ENCODE data around the gene CCDC93.

The CCDC93 gene

GRCh38 chr2:117984208-117984607 lies 29.7 kb downstream of the CCDC93 start:
- no peak for DNase-seq

DNA sequence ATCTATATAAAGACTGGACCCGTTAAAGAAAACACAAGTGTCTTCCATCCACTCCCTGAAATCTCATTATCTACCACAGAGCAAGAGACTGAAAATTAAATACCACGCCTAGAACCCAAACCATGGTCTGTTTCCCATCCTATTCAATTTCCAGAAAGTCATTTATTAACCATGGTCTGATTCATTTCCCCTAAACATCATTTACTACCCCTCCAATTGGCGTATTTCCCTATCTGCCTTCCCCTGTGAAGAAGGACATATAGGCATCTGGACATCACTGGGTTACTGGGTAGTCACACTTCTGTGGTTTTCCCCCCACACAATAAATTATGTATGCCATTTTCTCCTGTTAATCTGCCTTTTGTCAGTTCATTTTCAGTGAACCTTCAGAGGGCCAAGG lies 30.8 kb downstream of the CCDC93 start:
- no peak for DNase-seq

DNA sequence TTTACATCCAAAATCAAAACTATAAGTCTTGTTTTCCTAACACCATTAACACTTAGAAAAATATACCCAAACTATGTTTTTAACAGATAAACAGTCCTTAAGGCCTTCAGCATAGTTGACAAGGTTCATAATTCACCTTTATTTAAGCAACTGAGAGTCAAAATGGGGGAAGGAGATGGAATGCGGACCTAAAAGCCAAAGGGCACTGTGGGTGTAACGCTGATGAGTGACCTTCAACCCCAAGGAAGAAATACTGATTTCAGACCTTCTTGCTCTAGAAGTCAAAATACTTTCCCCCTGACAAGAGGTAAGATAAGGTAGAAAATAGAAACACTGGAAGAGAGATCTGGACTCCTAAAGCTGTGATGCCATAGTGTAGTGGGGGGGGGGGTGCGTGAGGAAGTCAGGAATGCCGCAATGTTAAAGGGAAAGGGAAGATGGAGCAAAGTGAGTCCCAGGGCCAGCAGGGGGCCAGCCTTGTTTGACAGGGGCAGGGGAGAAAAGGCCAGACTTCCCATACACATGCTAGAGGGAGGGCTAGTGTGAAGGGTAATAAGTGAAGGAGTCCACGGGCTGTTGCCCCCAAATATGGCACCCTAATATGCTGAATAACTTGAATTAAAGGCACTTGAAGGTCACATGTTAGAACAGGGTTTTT lies 31.4 kb downstream of the CCDC93 start:
- DNase-seq, result no peak

DNA sequence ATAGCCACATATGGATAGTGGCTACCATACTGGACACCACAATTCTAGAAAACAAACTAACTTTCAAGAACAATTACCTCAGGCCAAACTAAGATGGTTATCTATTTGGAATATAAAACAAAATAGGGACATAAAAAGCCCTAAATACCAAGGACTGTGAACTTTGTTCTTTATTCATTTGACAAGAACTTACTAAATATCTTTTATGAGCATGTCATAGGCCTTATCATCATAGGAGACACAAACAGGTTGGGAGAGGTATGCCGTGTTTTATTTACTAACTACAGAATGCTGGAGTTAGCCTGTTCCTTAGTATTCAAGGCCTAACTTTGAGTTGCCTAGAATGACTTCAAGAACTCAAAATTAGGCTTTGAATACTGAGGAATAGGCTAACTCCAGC lies 32.1 kb downstream of the CCDC93 start:
- DNase-seq, result no peak

- no peak for DNase-seq
These were observed 32.8 kb downstream of the CCDC93 start for GRCh38 chr2:117980783-117981676.

DNA sequence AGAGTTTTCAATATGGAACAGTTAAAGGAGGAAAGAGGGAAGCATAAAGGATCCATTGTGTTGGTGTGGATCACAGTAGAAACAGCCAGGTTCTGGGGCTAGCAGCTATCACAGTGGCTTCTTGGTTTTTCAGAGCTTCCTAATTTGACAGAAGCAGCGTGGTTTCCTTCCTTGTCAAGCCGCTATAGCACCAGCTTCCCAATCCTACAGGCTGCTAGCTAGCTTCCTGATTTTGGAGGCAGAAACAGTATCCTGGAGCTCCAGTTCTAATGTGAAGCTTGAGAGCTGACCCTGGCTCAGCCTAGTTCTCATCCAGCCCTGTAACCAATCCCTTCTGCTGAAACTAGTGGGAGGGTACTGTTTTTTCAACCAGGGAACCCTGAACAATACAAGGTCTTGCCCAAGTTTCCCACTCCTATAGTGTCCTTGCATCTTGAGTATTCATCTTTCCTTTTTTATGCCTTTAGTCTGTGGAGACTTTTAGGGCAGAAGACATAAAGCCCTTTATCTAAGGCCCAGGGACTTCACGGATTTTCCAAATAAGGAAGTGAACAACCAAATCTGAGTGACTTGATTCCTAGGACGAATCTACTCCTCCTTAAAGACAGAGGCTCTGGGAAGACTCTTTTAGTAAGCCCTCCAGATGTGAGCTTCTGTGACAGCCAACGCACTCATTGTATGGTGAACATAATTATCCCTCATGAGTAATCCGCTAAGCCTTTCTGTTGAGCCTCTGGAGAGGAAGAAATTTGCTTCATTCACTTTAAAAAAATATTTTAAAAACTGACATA lies 33.8 kb downstream of the CCDC93 start:
- no peak for DNase-seq

- no peak for DNase-seq
These were observed 36.2 kb downstream of the CCDC93 start for GRCh38 chr2:117977696-117978095.

DNA sequence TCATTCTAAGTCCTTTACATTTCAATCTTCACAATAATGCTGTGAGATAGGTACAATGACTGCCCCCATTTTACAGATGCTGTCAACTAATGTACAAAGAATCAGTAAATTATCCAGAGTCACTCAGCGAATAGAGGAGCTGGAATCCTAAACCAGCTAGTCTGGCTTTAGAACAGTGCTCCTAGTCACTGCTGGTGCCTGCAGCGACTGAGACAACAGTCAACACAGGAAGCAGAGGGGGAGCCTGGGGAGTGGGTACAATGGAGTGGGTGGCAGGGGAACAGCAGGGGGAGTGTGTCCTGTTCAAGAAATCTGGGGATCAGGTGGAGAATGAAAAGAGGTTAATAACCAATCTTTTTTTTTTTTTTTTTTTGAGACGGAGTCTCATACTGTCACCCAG lies 37.3 kb downstream of the CCDC93 start:
- DNase-seq, result no peak

- DNase-seq, result no peak
These were observed 40.3 kb downstream of the CCDC93 start for GRCh38 chr2:117973498-117974082.

DNA sequence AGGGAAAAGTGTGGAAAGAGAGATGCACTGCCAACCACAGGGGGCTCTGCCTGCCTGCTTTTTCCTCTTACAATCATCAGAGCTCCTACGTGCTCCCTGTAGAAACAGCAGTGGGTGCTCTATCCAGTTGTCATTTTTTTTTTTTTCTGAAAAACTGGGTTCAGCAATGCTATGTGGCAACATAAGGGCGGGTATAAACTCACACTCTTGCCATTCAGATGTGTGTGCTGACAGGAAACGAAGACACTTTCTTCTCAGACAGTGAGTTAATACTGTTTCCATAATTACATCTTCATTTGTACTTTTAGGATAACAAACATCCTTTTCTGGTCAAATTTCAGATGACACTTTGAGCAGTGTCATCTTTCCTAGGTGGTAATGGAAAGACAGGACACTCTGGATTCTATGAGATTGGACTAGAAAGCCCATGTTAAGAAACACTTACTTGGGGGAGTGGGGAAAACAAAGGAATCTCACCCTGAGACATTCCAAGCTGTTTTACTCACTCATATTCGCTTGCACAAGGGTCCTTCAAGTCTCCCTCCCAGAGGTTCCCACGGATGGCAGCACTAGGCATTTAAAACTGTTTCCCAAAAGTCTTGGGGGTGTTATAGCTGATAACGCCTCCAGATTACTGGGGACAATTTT lies 41.3 kb downstream of the CCDC93 start:
- no peak for DNase-seq

- no peak for DNase-seq
These were observed 45.1 kb downstream of the CCDC93 start for GRCh38 chr2:117968722-117969121.

DNA sequence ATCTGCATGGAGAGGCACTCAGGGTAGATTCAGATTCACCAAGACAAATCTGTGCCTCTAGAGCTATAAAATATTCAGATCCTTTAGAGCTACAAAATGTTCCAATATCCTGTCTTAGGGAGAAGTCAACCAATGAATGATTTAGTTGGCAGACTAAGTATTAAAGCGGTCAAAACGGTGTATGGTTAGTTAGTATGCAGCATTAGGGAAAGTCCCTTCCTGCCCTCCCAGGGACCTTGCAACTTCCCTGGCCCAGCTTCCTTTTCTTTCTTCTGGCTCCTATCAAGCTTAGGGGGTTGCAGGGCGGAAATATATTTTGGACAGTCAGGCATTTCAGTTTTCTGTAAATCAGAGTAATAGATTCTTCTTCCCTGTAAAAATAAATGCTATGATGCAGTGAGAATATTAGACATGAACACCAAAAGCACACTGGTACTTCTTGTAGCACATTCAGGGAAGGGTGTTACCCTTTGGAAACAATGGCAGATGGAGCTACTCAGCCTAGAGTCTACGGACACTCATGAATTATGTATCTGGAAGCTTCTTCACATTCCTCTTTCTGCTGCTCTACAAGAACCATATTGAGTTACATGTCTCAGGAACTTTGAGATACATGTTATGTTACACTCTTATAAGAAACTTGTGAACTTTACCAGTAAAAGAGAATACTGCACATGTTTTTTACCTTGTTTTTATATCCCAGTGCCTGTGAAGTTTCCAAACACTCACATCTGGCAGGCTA lies 45.7 kb downstream of the CCDC93 start:
- DNase-seq, result no peak

- no peak for DNase-seq
These were observed 50.4 kb downstream of the CCDC93 start for GRCh38 chr2:117963446-117963845.

DNA sequence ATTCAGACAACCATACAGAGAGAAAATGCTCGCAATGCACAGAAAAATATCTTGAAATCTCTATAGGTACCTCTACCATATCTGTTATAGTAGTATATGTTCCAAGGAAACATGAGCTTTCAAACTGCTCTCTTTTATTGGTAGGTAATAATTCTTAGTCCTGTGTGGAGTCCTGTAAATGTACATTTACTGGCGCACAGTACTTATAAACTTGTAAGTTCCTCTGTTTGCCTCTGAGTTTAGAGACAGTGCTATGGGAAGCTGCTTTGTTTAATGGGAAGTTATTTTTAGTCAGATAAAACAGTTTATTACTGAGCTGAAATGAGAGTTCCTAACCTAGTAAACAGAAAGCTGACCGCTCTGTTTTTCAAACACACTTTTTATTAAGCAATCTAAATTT lies 52.7 kb downstream of the CCDC93 start:
- no peak for DNase-seq

DNA sequence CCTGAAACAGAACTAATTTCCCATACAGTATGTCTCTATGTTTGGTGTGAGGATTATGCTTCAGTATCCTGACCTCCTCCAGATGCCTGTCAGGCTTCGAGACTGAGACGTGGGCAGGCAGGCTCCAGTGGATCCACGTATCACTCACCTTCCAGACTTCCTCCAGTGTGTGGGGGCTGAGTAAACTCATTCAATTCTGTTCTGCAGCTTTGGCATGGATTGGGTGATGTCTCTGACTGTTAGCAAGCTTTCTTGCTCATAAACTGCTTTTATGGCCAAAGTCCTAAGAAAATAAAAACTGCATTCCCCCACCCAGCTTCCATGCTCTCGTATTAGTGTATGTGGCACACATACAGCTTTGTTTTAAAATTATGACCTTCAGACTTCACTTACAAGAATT lies 53.6 kb downstream of the CCDC93 start:
- no peak for DNase-seq

DNA sequence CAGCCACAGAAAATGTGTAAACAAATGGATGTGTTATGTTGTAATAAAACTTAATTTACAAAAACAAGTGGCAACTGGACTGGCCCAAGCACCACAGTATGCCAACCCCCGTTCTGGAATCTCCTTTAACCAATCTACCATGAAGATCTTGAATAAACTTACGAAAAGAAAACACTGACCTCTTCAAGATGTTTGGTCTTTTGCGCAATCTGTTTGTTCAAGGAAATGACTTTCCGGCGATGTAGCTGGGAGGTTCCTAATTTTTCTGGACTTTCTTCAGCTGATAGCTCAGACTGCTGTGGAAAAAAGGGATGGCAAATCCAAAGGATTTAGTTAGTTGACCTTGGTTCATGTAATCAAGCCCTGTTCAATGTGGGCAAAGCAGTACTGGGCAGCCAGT lies 55.7 kb downstream of the CCDC93 start:
- no peak for DNase-seq

GRCh38 chr2:117957616-117958015 lies 56.3 kb downstream of the CCDC93 start:
- no peak for DNase-seq

DNA sequence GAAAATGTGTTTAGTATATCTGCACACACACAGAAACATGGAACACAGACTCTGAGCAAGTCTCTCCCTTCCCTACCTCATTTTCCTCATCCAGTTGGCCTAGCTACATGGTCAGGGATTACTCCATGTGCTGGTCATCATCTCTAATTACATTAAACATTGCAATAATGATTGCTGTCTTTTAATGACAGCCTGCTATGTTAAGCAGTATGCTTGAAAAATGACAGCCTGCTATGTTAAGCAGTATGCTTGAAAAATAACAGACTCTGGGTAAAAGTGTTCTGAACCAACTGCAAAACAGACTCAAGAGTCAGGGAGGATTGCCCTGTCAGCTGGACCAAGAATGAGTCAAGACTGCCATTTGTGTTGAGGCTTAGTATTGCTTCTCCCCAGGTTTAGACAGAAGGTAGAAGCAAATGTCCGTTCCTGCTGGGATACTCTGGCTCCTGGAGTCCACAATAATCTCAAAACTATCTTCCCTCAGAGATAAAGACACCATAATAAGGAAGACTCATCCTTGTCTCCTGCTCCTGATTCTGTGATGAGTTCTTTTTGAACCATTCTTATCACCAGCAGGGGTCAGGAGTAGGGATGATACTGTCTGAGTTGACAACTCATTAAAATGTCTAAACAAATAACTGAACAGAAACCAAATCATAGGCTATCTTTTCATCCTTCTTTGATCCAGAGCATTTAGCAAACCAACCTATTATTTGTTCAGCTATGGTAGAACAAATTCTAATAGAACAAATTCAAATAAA lies 57.7 kb downstream of the CCDC93 start:
- no peak for DNase-seq

DNA sequence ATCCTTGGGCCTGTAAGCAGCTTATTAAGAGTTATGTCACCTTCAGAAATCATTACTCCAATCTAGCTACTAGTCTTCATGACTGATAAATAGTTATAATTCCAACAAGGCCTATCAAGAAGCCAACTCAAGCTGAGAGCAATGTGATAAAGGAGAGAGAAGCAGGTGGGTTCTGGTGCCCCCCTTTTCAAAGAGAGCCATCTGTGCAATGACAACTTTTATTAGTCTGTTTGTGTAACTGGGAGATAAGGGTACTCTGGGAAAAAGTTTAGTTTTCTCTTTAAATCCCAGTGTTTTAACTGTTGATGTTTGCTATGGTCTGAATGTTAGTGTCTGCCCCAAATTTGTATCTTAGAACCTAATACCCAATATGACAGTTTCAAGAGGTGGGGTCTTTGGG lies 60.6 kb downstream of the CCDC93 start:
- no peak for DNase-seq

GRCh38 chr2:117952701-117953100 lies 61.2 kb downstream of the CCDC93 start:
- DNase-seq, result no peak

GRCh38 chr2:117952228-117952627 lies 61.6 kb downstream of the CCDC93 start:
- no peak for DNase-seq

Measured in stimulated activated naive CD4-positive, alpha-beta T cell (primary cell).